GM21515 (cell line): ENCODE data around the gene ARRB1.

ENCODE experiments used
- ATAC-seq: cut with Tn5 transposase; IDR thresholded peaks from one replicate; pipeline ENCODE4 v1.9.1; 2021; ENCODE audit not compliant: unreplicated experiment

The ARRB1 gene

GRCh38 chr11:75301601-75302345 lies 49.7 kb downstream of the ARRB1 start:
- no peak for ATAC-seq

- ATAC-seq: no peak
Measured at GRCh38 chr11:75301131-75301530, 50.3 kb downstream of the ARRB1 start.

- ATAC-seq: no peak
Measured at GRCh38 chr11:75298976-75299260, 52.5 kb downstream of the ARRB1 start.

- no peak for ATAC-seq
Measured at GRCh38 chr11:75298191-75298975, 53.1 kb downstream of the ARRB1 start.

GRCh38 chr11:75293903-75294302 lies 57.6 kb downstream of the ARRB1 start:
- ATAC-seq: no peak

- no peak for ATAC-seq
Measured at GRCh38 chr11:75292943-75293342, 58.5 kb downstream of the ARRB1 start.

- ATAC-seq: no peak
Measured at GRCh38 chr11:75291741-75292140, 59.7 kb downstream of the ARRB1 start.

GRCh38 chr11:75289919-75290318 lies 61.5 kb downstream of the ARRB1 start:
- ATAC-seq: no peak

- ATAC-seq: no peak
Measured at GRCh38 chr11:75289511-75289760, 62.0 kb downstream of the ARRB1 start.

GRCh38 chr11:75287579-75287978 lies 63.9 kb downstream of the ARRB1 start:
- no peak for ATAC-seq

- ATAC-seq: no peak
Measured at GRCh38 chr11:75286826-75287465, 64.5 kb downstream of the ARRB1 start.

GRCh38 chr11:75285776-75286360 lies 65.6 kb downstream of the ARRB1 start:
- ATAC-seq: no peak

GRCh38 chr11:75283391-75283931 lies 68.0 kb downstream of the ARRB1 start:
- no peak for ATAC-seq

GRCh38 chr11:75281469-75282095 lies 69.9 kb downstream of the ARRB1 start:
- ATAC-seq: no peak

- no peak for ATAC-seq
Measured at GRCh38 chr11:75280770-75281468, 70.5 kb downstream of the ARRB1 start.

- ATAC-seq: no peak
Measured at GRCh38 chr11:75280227-75280701, 71.2 kb downstream of the ARRB1 start.

GRCh38 chr11:75279273-75279672 lies 72.2 kb downstream of the ARRB1 start:
- ATAC-seq: no peak

GRCh38 chr11:75277991-75278790 lies 73.3 kb downstream of the ARRB1 start:
- no peak for ATAC-seq

- ATAC-seq: no peak
Measured at GRCh38 chr11:75277211-75277805, 74.2 kb downstream of the ARRB1 start.
